SJCRH30 (cell line): ENCODE measurements around the gene OPCML. TPM values are rescaled to one million over a fixed set of nuclear protein-coding genes. Genes with fewer than 3 reads are reported as not detected.
A peak's percentile ranks its signal among the peaks of the same experiment; 100 is the strongest.

ENCODE experiments used
- DNase-seq, 2 experiments: peaks; one replicate each; pipeline ENCODE4 v3.0.0-alpha.2; 2015 to 2020
- H3K27ac ChIP-seq: fragments of 250-450 bp; sonication (Bioruptor Pico); 2 replicates; pipeline ENCODE4 v1.5.1; 2020; ENCODE audit warnings: mild to moderate bottlenecking, moderate library complexity
- H3K27me3 ChIP-seq: fragments of 250-450 bp; sonication (Bioruptor Pico); 2 replicates; pipeline ENCODE4 v1.5.1; 2020; ENCODE audit warnings: mild to moderate bottlenecking, moderate library complexity
- H3K36me3 ChIP-seq: fragments of 250-450 bp; sonication (Bioruptor Pico); 2 replicates; pipeline ENCODE4 v1.5.1; 2020; ENCODE audit warnings: mild to moderate bottlenecking, moderate library complexity
- H3K4me1 ChIP-seq: fragments of 250-450 bp; sonication (Bioruptor Pico); 2 replicates; pipeline ENCODE4 v1.5.1; 2020; ENCODE audit warnings: mild to moderate bottlenecking, moderate library complexity
- H3K4me3 ChIP-seq: fragments of 250-450 bp; sonication (Bioruptor Pico); 2 replicates; pipeline ENCODE4 v1.5.1; 2020; ENCODE audit warnings: mild to moderate bottlenecking, moderate library complexity
- H3K9me3 ChIP-seq: fragments of 250-450 bp; sonication (Bioruptor Pico); replicated peaks from 2 replicates; pipeline ENCODE4 v1.5.1; 2020; ENCODE audit warnings: mild to moderate bottlenecking, moderate library complexity
- total RNA-seq: library from RNA; depleted of rRNA; stranded (reverse); fragments of >200 nt; shearing (Covaris generic); gene quantifications from 2 replicates; pipeline ENCODE4 v1.2.3, GENCODE V29; 2014

OPCML gene
- total RNA-seq, 1 experiment from 2014 or later, result not detected

DNA sequence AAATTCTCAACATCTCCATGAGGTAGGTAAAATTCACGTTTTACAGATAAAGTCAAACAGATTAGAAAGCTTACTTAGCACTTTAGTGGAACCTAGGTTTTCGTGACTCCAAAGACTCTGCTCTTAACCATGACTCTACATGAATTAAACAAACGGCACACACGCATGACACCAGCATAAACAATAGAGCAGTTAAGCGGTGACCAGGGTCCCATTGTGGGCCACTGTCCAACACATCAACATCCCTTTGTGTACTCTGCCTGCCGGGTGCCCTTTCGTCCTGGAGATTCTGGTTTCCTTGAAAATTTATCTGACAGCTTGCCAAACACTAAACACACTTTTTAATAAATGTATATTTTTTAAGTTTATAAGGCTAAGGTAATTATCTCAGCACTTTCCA, 941.7 kb downstream of the OPCML start:
- no peak for DNase-seq
- Histone ChIP-seq H3K4me3 (no peak overlapping the region), H3K36me3 (no peaks in the 10 kb centered on the region), H3K27ac (no peak overlapping the region), H3K4me1 (no peaks in the 10 kb centered on the region), H3K27me3 (no peaks in the 10 kb centered on the region), H3K9me3 (no peaks in the 10 kb centered on the region)

DNA sequence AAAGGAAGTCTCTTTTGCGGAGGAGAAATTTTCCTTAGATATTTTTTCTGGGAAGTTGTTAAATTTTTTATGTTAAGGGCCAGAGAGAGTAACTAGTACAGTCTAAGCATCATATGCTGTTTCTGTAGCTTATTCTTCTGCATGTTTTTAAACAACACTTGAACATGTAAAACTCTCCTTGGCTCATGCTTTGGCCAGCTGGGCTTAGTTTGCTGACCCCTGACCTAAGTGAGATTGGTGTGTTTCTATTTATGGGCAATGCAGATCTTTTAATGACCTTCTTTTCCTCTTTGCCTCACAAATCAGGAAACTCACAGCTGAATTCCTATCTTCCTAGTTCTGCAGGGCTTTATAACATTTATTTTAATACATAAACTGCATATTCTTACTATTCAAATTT, 942.5 kb downstream of the OPCML start:
- H3K36me3 ChIP-seq, result no peaks in the 10 kb centered on the region
- DNase-seq, result no peak
- H3K27me3 ChIP-seq, result no peaks in the 10 kb centered on the region
- no peak overlapping the region for H3K4me3 ChIP-seq
- H3K27ac ChIP-seq, result no peak overlapping the region
- no peaks in the 10 kb centered on the region for H3K9me3 ChIP-seq
- H3K4me1 ChIP-seq, result no peaks in the 10 kb centered on the region

DNA sequence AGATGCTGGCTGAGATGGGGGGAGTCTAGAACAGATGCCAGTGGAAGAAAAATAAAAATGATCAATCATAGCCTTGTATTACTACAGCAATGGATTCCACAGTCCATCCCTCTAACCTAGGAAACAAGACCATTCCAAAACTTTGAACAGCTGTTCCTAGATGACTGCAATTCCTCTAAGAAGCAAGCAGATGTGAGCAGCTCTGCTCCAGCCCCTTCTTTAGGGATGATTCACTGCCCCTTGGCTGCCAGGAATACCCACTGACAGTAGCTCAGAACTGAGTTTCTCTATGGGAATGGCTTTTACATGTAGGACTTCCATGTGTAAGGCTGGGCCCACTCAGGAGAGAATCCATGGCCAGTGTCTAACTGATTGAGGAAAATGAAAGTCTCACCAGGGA, 943.9 kb downstream of the OPCML start:
- no peaks in the 10 kb centered on the region for H3K4me1 ChIP-seq

DNA sequence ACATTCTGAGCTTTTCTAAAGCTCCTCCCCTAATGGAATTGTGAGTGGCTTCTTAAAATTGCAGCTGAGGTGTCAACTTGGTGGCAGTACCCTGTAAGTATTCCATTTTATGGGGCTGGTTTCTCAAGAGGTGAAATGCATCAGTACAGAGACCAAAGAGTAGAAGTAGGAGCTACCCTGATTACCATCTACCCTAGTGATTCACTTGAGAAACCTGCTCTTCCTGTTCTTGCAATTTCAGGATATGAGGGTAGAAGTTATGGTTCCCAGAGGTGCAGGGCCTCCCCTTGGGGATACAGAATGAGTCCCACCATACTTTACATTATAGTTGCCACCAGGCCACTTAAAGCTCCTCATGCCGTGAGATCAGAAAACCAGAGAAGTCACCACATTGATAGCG, 944.6 kb downstream of the OPCML start:
- no peaks in the 10 kb centered on the region for H3K9me3 ChIP-seq
- no peak overlapping the region for H3K27ac ChIP-seq
- no peaks in the 10 kb centered on the region for H3K4me1 ChIP-seq
- no peaks in the 10 kb centered on the region for H3K36me3 ChIP-seq
- H3K4me3 ChIP-seq, result no peak overlapping the region
- no peaks in the 10 kb centered on the region for H3K27me3 ChIP-seq
- DNase-seq, result no peak

More for the DNA sequence above, 943.9 kb downstream of the OPCML start:
- DNase-seq, result no peak
- Histone ChIP-seq H3K36me3 (no peaks in the 10 kb centered on the region), H3K9me3 (no peaks in the 10 kb centered on the region), H3K4me3 (no peak overlapping the region), H3K27ac (no peak overlapping the region), H3K27me3 (no peaks in the 10 kb centered on the region)

DNA sequence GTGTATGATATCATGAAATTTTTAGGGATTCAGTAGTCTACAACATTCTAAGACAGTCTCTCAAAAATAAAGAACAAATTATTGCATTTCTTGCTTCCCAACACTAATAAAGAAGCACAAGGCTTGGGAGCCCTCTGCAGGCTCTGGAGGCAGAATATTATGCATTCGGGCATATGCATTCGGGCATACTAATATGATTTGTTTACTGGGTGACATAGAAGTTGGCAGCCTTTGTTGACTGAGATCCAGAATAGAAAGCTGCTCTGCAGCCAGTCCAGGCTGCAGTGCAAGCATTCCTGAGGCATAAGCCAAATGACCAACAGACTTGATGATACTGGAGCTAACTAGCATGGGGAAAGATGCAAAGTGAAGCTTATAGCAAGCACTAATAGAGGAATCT, 945.5 kb downstream of the OPCML start:
- no peak overlapping the region for H3K4me3 ChIP-seq
- H3K4me1 ChIP-seq, result no peaks in the 10 kb centered on the region
- DNase-seq, result no peak
- H3K27ac ChIP-seq, result no peak overlapping the region
- H3K9me3 ChIP-seq, result no peaks in the 10 kb centered on the region
- H3K36me3 ChIP-seq, result no peaks in the 10 kb centered on the region
- H3K27me3 ChIP-seq, result no peaks in the 10 kb centered on the region

DNA sequence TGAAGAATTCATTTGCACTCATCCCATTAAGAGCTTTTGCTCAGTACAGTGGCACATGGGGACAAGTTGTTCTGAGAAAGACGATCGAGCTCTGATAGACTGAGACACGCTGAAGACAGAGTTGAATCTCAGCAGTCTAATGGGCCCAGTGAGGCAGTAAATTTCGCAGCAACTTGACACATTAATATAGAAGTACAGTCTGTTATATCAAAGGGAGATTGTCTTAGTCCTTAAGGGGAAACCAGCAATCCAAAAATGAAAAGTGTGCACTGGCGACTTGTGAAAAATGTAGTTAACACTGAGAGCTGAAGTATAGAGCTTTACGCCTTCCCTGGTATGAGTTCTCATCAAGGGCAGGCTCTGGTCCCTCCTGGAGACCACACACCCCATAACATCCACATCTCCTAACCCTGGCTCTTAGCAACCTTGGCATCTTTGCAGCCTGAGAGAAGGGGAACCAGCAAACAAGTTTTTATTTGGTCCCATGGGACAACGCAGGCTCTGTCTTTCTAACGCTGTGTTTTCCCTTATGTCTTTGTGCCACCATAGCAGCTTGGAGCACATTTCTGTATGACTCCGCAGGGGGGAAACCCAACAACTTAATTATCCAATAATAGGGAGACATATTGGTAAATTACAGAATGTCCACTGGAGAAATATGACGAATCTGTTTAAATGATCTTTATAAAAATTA, 952.5 kb downstream of the OPCML start:
- no peak overlapping the region for H3K4me3 ChIP-seq
- no peaks in the 10 kb centered on the region for H3K27me3 ChIP-seq
- no peak overlapping the region for H3K27ac ChIP-seq
- no peak for DNase-seq
- no peaks in the 10 kb centered on the region for H3K4me1 ChIP-seq
- no peaks in the 10 kb centered on the region for H3K9me3 ChIP-seq
- H3K36me3 ChIP-seq, result no peaks in the 10 kb centered on the region

DNA sequence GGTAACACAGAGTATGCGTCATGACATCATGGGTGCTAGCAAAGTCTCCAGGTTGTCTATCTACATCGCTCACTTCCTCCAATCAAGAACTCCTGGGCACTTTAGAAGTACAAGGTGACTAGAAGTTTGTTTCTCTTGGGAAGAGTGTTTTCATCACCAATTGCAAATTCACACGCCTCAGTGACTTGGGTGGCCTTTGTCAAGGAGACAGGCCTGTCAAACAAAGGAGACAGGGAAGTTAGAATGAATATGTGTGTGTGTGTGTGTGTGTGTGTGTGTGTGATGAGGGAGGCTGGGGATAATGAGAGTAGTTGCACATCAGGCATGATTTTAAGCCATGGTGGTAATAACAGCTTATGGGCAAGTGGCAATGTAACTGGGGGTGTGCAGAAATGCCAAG, 953.2 kb downstream of the OPCML start:
- no peaks in the 10 kb centered on the region for H3K4me1 ChIP-seq
- H3K9me3 ChIP-seq, result no peaks in the 10 kb centered on the region
- DNase-seq, result no peak

DNA sequence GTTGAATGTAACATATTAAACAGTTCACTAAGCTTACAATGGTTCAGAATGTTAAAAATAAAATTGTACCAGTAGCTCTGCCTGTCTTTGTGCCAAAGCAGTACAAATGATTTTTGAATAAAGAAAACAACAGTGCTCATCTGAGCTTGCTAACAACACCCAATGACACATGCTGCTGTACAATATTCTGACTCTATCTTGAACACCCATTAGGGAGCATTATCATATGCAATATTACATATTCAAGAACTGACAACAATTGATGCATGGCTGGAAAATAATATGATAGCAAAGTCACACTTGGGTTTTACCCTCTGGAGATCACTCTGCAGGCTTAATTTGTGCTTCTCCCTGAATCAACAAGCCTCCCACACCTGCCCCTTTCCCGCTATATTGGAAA, 953.7 kb downstream of the OPCML start:
- H3K27ac ChIP-seq, result no peak overlapping the region
- no peaks in the 10 kb centered on the region for H3K27me3 ChIP-seq
- H3K9me3 ChIP-seq, result no peaks in the 10 kb centered on the region
- no peaks in the 10 kb centered on the region for H3K4me1 ChIP-seq
- no peaks in the 10 kb centered on the region for H3K36me3 ChIP-seq
- no peak overlapping the region for H3K4me3 ChIP-seq
- DNase-seq, result no peak

More for the DNA sequence above, 953.2 kb downstream of the OPCML start:
- no peak overlapping the region for H3K4me3 ChIP-seq
- H3K27ac ChIP-seq, result no peak overlapping the region
- H3K27me3 ChIP-seq, result no peaks in the 10 kb centered on the region
- no peaks in the 10 kb centered on the region for H3K36me3 ChIP-seq

DNA sequence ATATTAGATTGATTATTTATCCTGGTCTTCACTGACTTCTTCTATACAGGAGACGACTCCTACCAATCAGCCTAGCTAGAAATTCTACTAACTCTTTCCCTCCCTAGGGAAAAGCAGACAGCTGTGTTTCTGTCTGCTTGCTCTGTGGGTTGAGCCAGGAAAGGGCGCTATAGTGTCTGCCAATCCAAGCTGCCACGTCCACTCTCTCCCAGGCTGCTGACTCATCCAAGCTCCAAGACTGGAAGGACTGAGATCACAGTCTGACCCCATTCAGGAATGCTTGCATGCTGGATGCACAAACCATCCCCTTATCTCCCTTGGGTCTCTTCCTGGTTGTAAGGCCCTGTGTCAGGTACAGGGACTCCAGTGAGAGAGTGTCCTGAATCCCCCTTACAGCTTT, 955.6 kb downstream of the OPCML start:
- Histone ChIP-seq H3K9me3 (no peaks in the 10 kb centered on the region), H3K4me1 (no peaks in the 10 kb centered on the region), H3K36me3 (no peaks in the 10 kb centered on the region), H3K4me3 (no peak overlapping the region), H3K27me3 (no peaks in the 10 kb centered on the region), H3K27ac (no peak overlapping the region)
- peak; percentile 37 to 39 for DNase-seq

DNA sequence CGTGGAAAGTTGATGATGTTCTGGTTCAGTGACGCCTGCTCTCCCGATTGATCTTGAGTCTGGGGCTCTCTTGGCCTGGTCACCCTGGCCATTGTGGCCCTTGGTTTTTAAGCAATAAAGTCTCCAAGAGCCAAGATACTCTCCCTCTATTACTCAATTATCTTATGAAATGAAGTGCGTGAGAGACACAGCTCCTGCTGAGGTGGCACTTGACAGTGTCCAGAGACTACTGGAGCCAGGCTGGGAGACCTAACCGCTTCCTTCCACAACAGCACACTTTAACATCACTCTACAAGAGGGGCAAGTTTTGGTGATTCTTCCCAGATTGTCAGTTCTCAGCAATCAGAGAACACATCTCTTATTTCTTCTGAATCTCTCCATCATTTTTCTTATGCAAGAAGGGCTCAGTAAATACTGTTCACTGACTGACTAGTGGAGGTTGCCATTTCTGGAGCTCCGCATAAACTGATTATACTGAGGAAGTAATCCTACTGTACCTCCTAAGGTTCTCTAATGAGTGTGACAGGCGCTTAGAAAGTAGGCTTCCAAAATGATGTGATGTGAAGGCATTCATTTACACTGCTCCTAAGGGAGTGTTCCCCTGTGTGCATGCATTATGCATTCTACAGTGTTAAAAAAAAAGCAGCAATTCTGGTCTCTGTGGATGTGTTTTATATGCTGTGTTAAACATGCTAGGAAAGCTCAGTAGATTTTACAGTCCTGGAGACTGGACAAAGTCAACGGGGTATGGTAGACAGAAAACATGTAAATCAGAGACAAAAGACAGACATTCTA, 968.0 kb downstream of the OPCML start:
- DNase-seq, result no peak
- Histone ChIP-seq H3K9me3 (no peaks in the 10 kb centered on the region), H3K4me3 (no peak overlapping the region), H3K27ac (no peak overlapping the region), H3K36me3 (no peaks in the 10 kb centered on the region), H3K27me3 (no peaks in the 10 kb centered on the region), H3K4me1 (no peaks in the 10 kb centered on the region)

DNA sequence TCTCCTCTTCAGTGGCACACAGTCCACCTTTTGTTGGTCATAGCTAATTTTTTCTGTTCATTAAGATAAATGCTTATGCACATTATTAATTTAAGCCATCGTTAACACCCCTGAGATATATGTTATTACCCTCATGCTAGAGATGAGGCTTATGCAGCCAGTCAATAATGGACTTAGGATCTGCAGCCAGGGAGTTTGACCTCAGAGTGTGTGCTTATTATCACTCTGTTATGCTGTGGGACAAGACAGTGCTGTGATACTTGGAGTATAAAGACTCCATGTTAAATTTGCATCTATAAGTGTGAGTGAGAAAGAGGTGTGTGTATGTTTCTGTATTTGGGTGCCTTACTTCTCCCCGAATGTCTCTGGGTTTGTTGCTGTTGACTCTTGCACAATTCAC, 969.3 kb downstream of the OPCML start:
- Histone ChIP-seq H3K27me3 (no peaks in the 10 kb centered on the region), H3K4me1 (no peaks in the 10 kb centered on the region), H3K4me3 (no peak overlapping the region), H3K27ac (no peak overlapping the region), H3K9me3 (no peaks in the 10 kb centered on the region), H3K36me3 (no peaks in the 10 kb centered on the region)
- DNase-seq, result no peak

DNA sequence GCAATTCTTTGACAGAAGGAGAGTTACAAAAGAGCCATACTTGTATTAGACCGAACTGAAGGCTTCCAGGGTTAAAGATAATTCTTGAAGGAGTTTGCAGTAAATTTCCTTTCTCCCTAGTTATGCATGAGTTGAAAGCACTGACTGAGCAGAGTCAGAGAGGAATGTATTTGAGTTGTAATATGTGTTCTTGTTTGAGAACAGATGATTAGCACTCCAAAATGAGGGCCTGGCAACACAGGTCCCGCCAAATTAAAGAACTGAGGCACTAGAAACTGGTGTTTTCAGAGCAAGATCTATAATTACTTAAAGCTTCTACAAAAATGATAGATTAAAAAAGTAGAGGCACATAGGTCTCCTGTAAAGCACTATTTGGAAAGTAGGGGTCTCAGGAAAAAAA, 970.4 kb downstream of the OPCML start:
- Histone ChIP-seq H3K4me1 (no peaks in the 10 kb centered on the region), H3K27me3 (no peaks in the 10 kb centered on the region), H3K9me3 (no peaks in the 10 kb centered on the region), H3K36me3 (no peaks in the 10 kb centered on the region), H3K27ac (no peak overlapping the region), H3K4me3 (no peak overlapping the region)
- no peak for DNase-seq

DNA sequence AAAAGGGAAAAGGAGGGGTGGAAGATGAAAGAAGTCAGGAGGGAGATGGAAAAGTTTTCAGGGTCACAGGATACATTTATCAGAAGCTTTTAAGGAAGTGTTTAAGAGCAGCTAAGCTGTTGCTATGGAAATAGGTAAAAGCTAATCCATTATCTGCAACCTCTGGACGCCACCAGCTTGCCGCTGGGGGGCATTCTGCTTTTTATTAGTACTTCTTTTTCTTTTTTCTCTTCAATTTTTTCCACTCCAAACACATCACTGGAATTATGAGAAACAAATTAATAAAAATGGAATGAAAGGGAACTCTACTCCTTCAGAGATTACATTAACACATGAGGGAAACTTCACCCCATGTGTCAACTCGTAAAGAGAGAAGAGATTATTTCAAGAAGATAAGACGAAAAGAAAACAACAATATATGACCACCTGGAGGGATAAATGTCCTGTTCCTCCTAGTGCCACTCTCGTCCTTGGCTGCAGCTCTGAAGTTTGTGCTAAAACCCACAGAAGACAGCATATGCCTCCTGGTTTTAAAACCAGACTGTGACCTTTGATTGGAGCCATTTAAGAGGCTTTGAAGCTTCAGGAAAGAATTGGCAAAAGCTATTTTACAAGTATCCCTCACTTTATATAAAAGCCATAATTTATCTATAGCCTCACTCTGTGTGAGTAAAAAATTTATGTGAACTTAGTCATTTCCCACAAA, 972.8 kb downstream of the OPCML start:
- no peaks in the 10 kb centered on the region for H3K27me3 ChIP-seq

DNA sequence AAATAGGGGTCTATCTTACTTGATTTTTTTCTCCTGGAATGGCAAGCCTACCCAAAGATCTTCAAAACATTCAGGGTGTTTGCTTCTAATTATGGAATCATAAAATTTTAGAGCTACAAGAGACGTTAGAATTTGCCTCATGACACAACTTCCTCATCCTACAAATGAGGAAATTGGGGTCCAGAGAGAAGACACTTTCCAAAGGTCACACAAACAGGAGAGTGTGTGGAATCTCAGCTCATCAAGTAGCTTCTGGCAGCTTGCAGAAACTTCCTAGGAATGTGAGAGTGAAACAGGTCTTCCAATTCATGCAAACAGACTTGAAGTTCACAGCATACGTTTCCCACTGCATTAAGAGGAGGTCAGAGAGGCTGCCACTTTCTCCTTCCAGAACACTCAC, 976.0 kb downstream of the OPCML start:
- DNase-seq, result no peak
- Histone ChIP-seq H3K27ac (no peak overlapping the region), H3K36me3 (no peaks in the 10 kb centered on the region), H3K4me3 (no peak overlapping the region), H3K27me3 (no peaks in the 10 kb centered on the region), H3K9me3 (no peaks in the 10 kb centered on the region), H3K4me1 (no peaks in the 10 kb centered on the region)

More for the DNA sequence above, 972.8 kb downstream of the OPCML start:
- Histone ChIP-seq H3K9me3 (no peaks in the 10 kb centered on the region), H3K36me3 (no peaks in the 10 kb centered on the region), H3K4me1 (no peaks in the 10 kb centered on the region), H3K4me3 (no peak overlapping the region), H3K27ac (no peak overlapping the region)
- DNase-seq, result no peak

DNA sequence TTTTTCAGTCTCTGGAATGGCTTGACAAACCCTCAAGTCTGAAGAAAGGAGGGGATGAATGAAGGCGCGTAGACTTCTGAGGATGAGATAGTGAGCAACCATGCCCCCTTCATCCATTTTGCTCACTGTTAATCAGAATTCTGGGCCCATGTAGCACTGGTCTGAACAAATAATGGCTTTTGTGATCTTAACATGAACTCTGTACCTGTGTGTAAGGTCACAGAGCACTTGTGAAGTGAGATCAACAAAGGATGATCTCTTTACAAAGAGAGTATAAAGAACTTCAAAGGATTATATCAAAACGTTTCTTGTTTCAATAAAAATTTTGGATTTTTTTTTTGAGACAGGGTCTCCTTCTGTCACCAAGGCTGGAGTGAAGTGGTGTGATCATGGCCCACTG, 976.7 kb downstream of the OPCML start:
- no peaks in the 10 kb centered on the region for H3K27me3 ChIP-seq
- H3K9me3 ChIP-seq, result no peaks in the 10 kb centered on the region

More for the DNA sequence above, 976.7 kb downstream of the OPCML start:
- no peaks in the 10 kb centered on the region for H3K36me3 ChIP-seq
- no peak overlapping the region for H3K27ac ChIP-seq
- no peak for DNase-seq
- no peak overlapping the region for H3K4me3 ChIP-seq
- H3K4me1 ChIP-seq, result no peaks in the 10 kb centered on the region
